ENCODE measurements around the gene MLN.

Gene MLN

GRCh38 chr6:33799454-33800113 is 4.2 kb downstream of the MLN start:
- Histone ChIP-seq H3K27ac (ENCODE audit: low read length) (no peak overlapping the region), H3K9me3 (replicated peaks; ENCODE audit: insufficient read depth, low read length) (no peaks in the 10 kb centered on the region), H2AFZ (ENCODE audit: low read length) (no peak overlapping the region), H4K20me1 (ENCODE audit: insufficient read depth, low read length) (no peaks in the 10 kb centered on the region), H3K9me2 (replicated peaks; ENCODE audit: insufficient read depth, low read length) (no peaks in the 10 kb centered on the region), H3K4me1 (ENCODE audit: low read length) (0 out of 2 replicates have a peak, but pooled peaks cover 3% of the 10 kb centered on the region), H3K9ac (ENCODE audit: low read length) (no peak overlapping the region), H3K79me2 (ENCODE audit: low read length) (no peaks in the 10 kb centered on the region), H3K4me3 (ENCODE audit: low read length) (no peak overlapping the region), H3F3A (ENCODE audit: insufficient read depth, low read length) (no peaks in the 10 kb centered on the region), H3K4me2 (ENCODE audit: low read depth, low read length) (no peak overlapping the region), H3K27me3 (replicated peaks; ENCODE audit: insufficient read depth, low read length) (peaks cover 60% of the 10 kb centered on the region), H3K36me3 (replicated peaks; ENCODE audit: insufficient read depth, low read length) (no peaks in the 10 kb centered on the region)
- DNase-seq, result no peak
- TF ChIP-seq EZH2phosphoT487 (IDR thresholded peaks at IDR 0.05; ENCODE audit: low read length) (no peak), EZH2 (optimal IDR thresholded peaks at IDR 0.05; ENCODE audit: low read depth, low read length) (no peak)
- TF ChIP-seq, protein P1, sequence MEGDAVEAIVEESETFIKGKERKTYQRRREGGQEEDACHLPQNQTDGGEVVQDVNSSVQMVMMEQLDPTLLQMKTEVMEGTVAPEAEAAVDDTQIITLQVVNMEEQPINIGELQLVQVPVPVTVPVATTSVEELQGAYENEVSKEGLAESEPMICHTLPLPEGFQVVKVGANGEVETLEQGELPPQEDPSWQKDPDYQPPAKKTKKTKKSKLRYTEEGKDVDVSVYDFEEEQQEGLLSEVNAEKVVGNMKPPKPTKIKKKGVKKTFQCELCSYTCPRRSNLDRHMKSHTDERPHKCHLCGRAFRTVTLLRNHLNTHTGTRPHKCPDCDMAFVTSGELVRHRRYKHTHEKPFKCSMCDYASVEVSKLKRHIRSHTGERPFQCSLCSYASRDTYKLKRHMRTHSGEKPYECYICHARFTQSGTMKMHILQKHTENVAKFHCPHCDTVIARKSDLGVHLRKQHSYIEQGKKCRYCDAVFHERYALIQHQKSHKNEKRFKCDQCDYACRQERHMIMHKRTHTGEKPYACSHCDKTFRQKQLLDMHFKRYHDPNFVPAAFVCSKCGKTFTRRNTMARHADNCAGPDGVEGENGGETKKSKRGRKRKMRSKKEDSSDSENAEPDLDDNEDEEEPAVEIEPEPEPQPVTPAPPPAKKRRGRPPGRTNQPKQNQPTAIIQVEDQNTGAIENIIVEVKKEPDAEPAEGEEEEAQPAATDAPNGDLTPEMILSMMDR (IDR thresholded peaks at IDR 0.05; ENCODE audit: low read length), result no peak

- H3K36me3 ChIP-seq (replicated peaks; ENCODE audit: insufficient read depth, low read length), result no peaks in the 10 kb centered on the region
- H3K9me2 ChIP-seq (replicated peaks; ENCODE audit: insufficient read depth, low read length), result no peaks in the 10 kb centered on the region
- H3K9me3 ChIP-seq (replicated peaks; ENCODE audit: insufficient read depth, low read length), result no peaks in the 10 kb centered on the region
- H3K27me3 ChIP-seq (replicated peaks; ENCODE audit: insufficient read depth, low read length), result peaks cover 59% of the 10 kb centered on the region
- no peaks in the 10 kb centered on the region for H3K79me2 ChIP-seq (ENCODE audit: low read length)
- no peaks in the 10 kb centered on the region for H4K20me1 ChIP-seq (ENCODE audit: insufficient read depth, low read length)
- TF ChIP-seq EZH2phosphoT487 (IDR thresholded peaks at IDR 0.05; ENCODE audit: low read length), result no peak
- TF ChIP-seq EZH2 (optimal IDR thresholded peaks at IDR 0.05; ENCODE audit: low read depth, low read length), result no peak
- TF ChIP-seq, protein P1 (IDR thresholded peaks at IDR 0.05; ENCODE audit: low read length), result no peak
- DNase-seq, result no peak
- H3K4me3 ChIP-seq (ENCODE audit: low read length), result no peak overlapping the region
- no peak overlapping the region for H3K9ac ChIP-seq (ENCODE audit: low read length)
- H3F3A ChIP-seq (ENCODE audit: insufficient read depth, low read length), result no peaks in the 10 kb centered on the region
- no peak overlapping the region for H3K27ac ChIP-seq (ENCODE audit: low read length)
- H3K4me1 ChIP-seq (ENCODE audit: low read length), result 0 out of 2 replicates have a peak, but pooled peaks cover 3% of the 10 kb centered on the region
- no peak overlapping the region for H3K4me2 ChIP-seq (ENCODE audit: low read depth, low read length)
- no peak overlapping the region for H2AFZ ChIP-seq (ENCODE audit: low read length)
Observed at GRCh38 chr6:33798343-33798848, 5.4 kb downstream of the MLN start.

- H3K9me2 ChIP-seq (replicated peaks; ENCODE audit: insufficient read depth, low read length), result no peaks in the 10 kb centered on the region
- peaks cover 60% of the 10 kb centered on the region for H3K27me3 ChIP-seq (replicated peaks; ENCODE audit: insufficient read depth, low read length)
- H3K4me2 ChIP-seq (ENCODE audit: low read depth, low read length), result no peak overlapping the region
- H3K36me3 ChIP-seq (replicated peaks; ENCODE audit: insufficient read depth, low read length), result no peaks in the 10 kb centered on the region
- H2AFZ ChIP-seq (ENCODE audit: low read length), result no peak overlapping the region
- H3K27ac ChIP-seq (ENCODE audit: low read length), result no peak overlapping the region
- TF ChIP-seq, protein P1 (IDR thresholded peaks at IDR 0.05; ENCODE audit: low read length), result no peak
- TF ChIP-seq EZH2 (optimal IDR thresholded peaks at IDR 0.05; ENCODE audit: low read depth, low read length), result no peak
- TF ChIP-seq EZH2phosphoT487 (IDR thresholded peaks at IDR 0.05; ENCODE audit: low read length), result no peak
- H4K20me1 ChIP-seq (ENCODE audit: insufficient read depth, low read length), result no peaks in the 10 kb centered on the region
- H3K9ac ChIP-seq (ENCODE audit: low read length), result no peak overlapping the region
- no peaks in the 10 kb centered on the region for H3K79me2 ChIP-seq (ENCODE audit: low read length)
- no peaks in the 10 kb centered on the region for H3F3A ChIP-seq (ENCODE audit: insufficient read depth, low read length)
- DNase-seq, result no peak
- no peak overlapping the region for H3K4me3 ChIP-seq (ENCODE audit: low read length)
- H3K9me3 ChIP-seq (replicated peaks; ENCODE audit: insufficient read depth, low read length), result no peaks in the 10 kb centered on the region
- H3K4me1 ChIP-seq (ENCODE audit: low read length), result 0 out of 2 replicates have a peak, but pooled peaks cover 3% of the 10 kb centered on the region
Observed at GRCh38 chr6:33797626-33798342, 6.0 kb downstream of the MLN start.
